Transverse colon (tissue), 4 donors: ENCODE data around the gene EMC1. TPM values are rescaled to one million over a fixed set of nuclear protein-coding genes. Genes with fewer than 3 reads are reported as not detected.

Experiments
- DNase-seq: peaks from one replicate; pipeline ENCODE4 v3.0.0-alpha.2; 2019
- H3K27ac ChIP-seq, 4 donors: fragments of 200-600 bp; sonication (generic); 2 replicates each; pipeline ENCODE4 v1.5.1; 2016 to 2018; ENCODE audit warnings: inconsistent platforms in 4 of 4
- H3K27me3 ChIP-seq: fragments of 200-600 bp; sonication (generic); 2 replicates; pipeline ENCODE4 v1.5.1; 2017; ENCODE audit warnings: inconsistent platforms
- H3K36me3 ChIP-seq, 4 donors: fragments of 200-600 bp; sonication (generic); 2 replicates each; pipeline ENCODE4 v1.5.1; 2017 to 2019; ENCODE audit warnings: inconsistent platforms in 4 of 4
- H3K4me1 ChIP-seq, 4 donors: fragments of 200-600 bp; sonication (generic); 2 replicates each; pipeline ENCODE4 v1.5.1; 2017 to 2020; ENCODE audit warnings: inconsistent platforms in 4 of 4
- H3K4me3 ChIP-seq, 4 donors: fragments of 200-600 bp; sonication (generic); 1 replicate in 1 of 4; 2 replicates in 3 of 4; pipeline versions ENCODE4 v1.5.1 to v1.6.1; 2017 to 2019; ENCODE audit warnings: inconsistent platforms in 4 of 4
- H3K9me3 ChIP-seq, 2 donors: fragments of 200-600 bp; sonication (generic); 2 replicates each; pipeline ENCODE4 v1.5.1; 2017 to 2019; ENCODE audit warnings: inconsistent platforms in 2 of 2
- CTCF ChIP-seq, 5 experiments: fragments of 200-600 bp in 3 of 5; fragments of 450-650 bp in 2 of 5; sonication (generic) in 3 of 5; IDR thresholded peaks; 1 replicate in 2 of 5; 2 replicates in 3 of 5; pipeline ENCODE4 v1.5.1; 2016 to 2017; ENCODE audit warnings: antibody characterized with exemption in 5 of 5, inconsistent platforms in 3 of 5, mild to moderate bottlenecking in 2 of 5, moderate library complexity in 1 of 5
- EP300 ChIP-seq: sonication (generic); formaldehyde crosslinking; IDR thresholded peaks from one replicate; pipeline ENCODE4 v1.6.1; 2017; ENCODE audit warnings: antibody characterized with exemption, low read depth
- POLR2A ChIP-seq: fragments of 450-650 bp; IDR thresholded peaks from one replicate; pipeline ENCODE4 v1.6.1; 2016; ENCODE audit warnings: antibody characterized with exemption, mild to moderate bottlenecking, moderate library complexity
- POLR2AphosphoS5 ChIP-seq, 3 donors: sonication (generic); formaldehyde crosslinking; IDR thresholded peaks; one replicate each; pipeline ENCODE4 v1.6.1; 2016; ENCODE audit warnings: antibody characterized with exemption in 3 of 3
- WGBS, 2 donors: methylation state at CpG; one replicate each; pipeline ENCODE4 v1.1.5; 2018; ENCODE audit warnings: low coverage in 1 of 2; 5-methylcytosine and 5-hydroxymethylcytosine counted together
- in situ Hi-C, 4 donors: fragments of 200-750 bp; cut with MboI; loops; one replicate each; pipeline versions ENCODE4 v1.15.0 to v1.15.1; 2017; ENCODE audit warnings: low sequenced_read_pairs in 3 of 4, low pct_ligation_motif_present in 1 of 4, low pct_unique_long_range_greater_than_20kb in 1 of 4
- intact Hi-C: fragments of 100-400 bp; cut with DNase I; formaldehyde crosslinking; loops from one replicate; pipeline ENCODE4 v1.15.1; 2023; ENCODE audit warnings: low total_unique reads
- total RNA-seq, 4 donors: library from RNA; depleted of rRNA; stranded (reverse); fragments of >200 nt; gene quantifications; one replicate each; pipeline ENCODE4 v1.1.0, GENCODE V29; 2016

Gene EMC1
- 10 to 100 TPM; 18.3 to 39.7 (median 32.6) TPM for total RNA-seq

- intact Hi-C loops: no loop called here
- in situ Hi-C loops: no loop called here
- Histone ChIP-seq H3K27me3 (no peaks in the 10 kb centered on the region), H3K9me3 (no peaks in the 10 kb centered on the region), H3K4me3 (peak within 1 kb of the TSS; percentile 47 to 74 (median 64)), H3K36me3 (peaks cover 0 to 10% (median 0%) of the 10 kb centered on the region in 4 donors), H3K4me1 (peaks cover 17 to 29% (median 23%) of the 10 kb centered on the region in 4 donors), H3K27ac (peak within 1 kb of the TSS; percentile 91 to 95 (median 94))
- no peak for TF ChIP-seq CTCF (IDR thresholded peaks at IDR 0.05)
- TF ChIP-seq POLR2AphosphoS5 (IDR thresholded peaks at IDR 0.05): peak; percentile 73 to 84 (median 75)
- TF ChIP-seq POLR2A: peak; percentile 67
- peak; percentile 88 for DNase-seq
- 0% methylated on average over 4 to 57 of the region's 81 CpGs for WGBS, 2 donors
These were observed at the start of gene EMC1, which contains the start of gene MRTO4 for GRCh38 chr1:19251305-19252196. EMC1 (minus strand) TSS chr1:19251524; CDS start chr1:19251509, 15 bp downstream. MRTO4 (plus strand) TSS chr1:19251805; CDS start chr1:19251836, 31 bp downstream.

- TF ChIP-seq CTCF (IDR thresholded peaks at IDR 0.05) (no peak), POLR2A (no peak), EP300 (no peak), POLR2AphosphoS5 (IDR thresholded peaks at IDR 0.05) (no peak)
- 81% methylated on average over 2 of the region's 2 CpGs; no CpG with 5 or more reads in 1 of the 2 donors for WGBS, 2 donors
- DNase-seq: no peak
- no peaks in the 10 kb centered on the region for H3K4me1 ChIP-seq
- no peak overlapping the region for H3K27ac ChIP-seq
- no peaks in the 10 kb centered on the region for H3K27me3 ChIP-seq
- peaks cover 0 to 25% (median 11%) of the 10 kb centered on the region in 4 donors for H3K36me3 ChIP-seq
- intact Hi-C loops: no loop called here
- H3K4me3 ChIP-seq: no peak overlapping the region
- in situ Hi-C loops: no loop called here
- peaks cover 0 to under 1% of the 10 kb centered on the region in 2 donors for H3K9me3 ChIP-seq
These were observed 48.9 kb upstream of the EMC1 start for GRCh38 chr1:19300211-19300610.

- peaks cover 0 to 4% (median 0%) of the 10 kb centered on the region in 4 donors for H3K4me1 ChIP-seq
- no peak overlapping the region for H3K27ac ChIP-seq
- TF ChIP-seq POLR2A (no peak), POLR2AphosphoS5 (IDR thresholded peaks at IDR 0.05) (no peak), CTCF (IDR thresholded peaks at IDR 0.05) (no peak), EP300 (no peak)
- peaks cover 8 to 12% of the 10 kb centered on the region in 2 donors for H3K9me3 ChIP-seq
- H3K4me3 ChIP-seq: no peak overlapping the region
- 95% methylated on average over 2 of the region's 2 CpGs; no CpG with 5 or more reads in 1 of the 2 donors for WGBS, 2 donors
- in situ Hi-C loops (no loop called here), intact Hi-C loops (no loop called here)
- DNase-seq: no peak
- no peaks in the 10 kb centered on the region for H3K36me3 ChIP-seq
- no peaks in the 10 kb centered on the region for H3K27me3 ChIP-seq
These were observed 43.3 kb upstream of the EMC1 start for GRCh38 chr1:19294638-19295037.

GRCh38 chr1:19289244-19289643, 37.9 kb upstream of the EMC1 start:
- WGBS, 2 donors: 14 to 47% methylated on average over 1 to 2 of the region's 2 CpGs
- H3K9me3 ChIP-seq: peaks cover 2% of the 10 kb centered on the region in 2 donors
- TF ChIP-seq POLR2A (no peak), CTCF (IDR thresholded peaks at IDR 0.05) (no peak), POLR2AphosphoS5 (IDR thresholded peaks at IDR 0.05) (no peak), EP300 (no peak)
- H3K4me1 ChIP-seq: peaks cover 4 to 34% (median 21%) of the 10 kb centered on the region in 4 donors
- no peaks in the 10 kb centered on the region for H3K36me3 ChIP-seq
- no peaks in the 10 kb centered on the region for H3K27me3 ChIP-seq
- in situ Hi-C loops: no loop called here
- H3K27ac ChIP-seq: peak overlapping the region; percentile 79 to 87 (median 83)
- H3K4me3 ChIP-seq: peak overlapping the region in 3 of 4 donors; percentile 38 to 64 (median 40)
- intact Hi-C loops: loop anchor here (5.0 kb wide), 1 partner anchor 848 kb away; the partner anchor contains the start of gene PLA2G2F
- DNase-seq: no peak
